ENCODE data around the gene OSGEP. TPM values are rescaled to one million over a fixed set of nuclear protein-coding genes. Genes with fewer than 3 reads are reported as not detected.

Gene OSGEP
- total RNA-seq, 1 experiment from 2014 or later, result 50.8 TPM

DNA sequence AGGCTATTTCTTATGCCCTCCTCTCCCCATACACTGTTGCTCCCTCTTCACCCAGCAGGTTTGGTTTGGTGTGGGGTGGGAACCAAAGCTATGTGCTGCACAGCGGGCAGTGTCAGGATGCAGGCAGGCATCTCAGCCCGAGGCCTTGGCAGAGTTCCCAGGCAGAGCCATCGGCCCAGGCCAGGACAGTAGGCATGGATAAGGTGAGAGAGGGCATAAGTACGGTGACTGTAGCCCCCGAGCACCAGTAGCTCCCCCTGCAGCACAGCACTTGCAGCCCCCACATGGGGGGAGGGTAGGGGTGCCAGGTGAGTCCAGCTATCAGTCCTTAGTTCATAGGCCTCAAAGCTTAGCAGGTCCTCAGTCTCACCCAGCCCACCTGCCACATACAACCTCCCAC is 25.8 kb downstream of the OSGEP start:
- H3K56ac ChIP-seq (ENCODE audit: insufficient read length, low read depth, low read length), result no peak overlapping the region
- H3K4ac ChIP-seq (ENCODE audit: low read depth, low read length), result no peak overlapping the region
- no peak overlapping the region for H3K14ac ChIP-seq (ENCODE audit: insufficient read depth, low read length)
- H3K9me3 Mint-ChIP-seq, result no peaks in the 10 kb centered on the region
- H3K27me3 Mint-ChIP-seq (ENCODE audit: low read depth), result no peaks in the 10 kb centered on the region
- no peak overlapping the region for H3K27ac ChIP-seq (ENCODE audit: insufficient read length, low read depth, low read length)
- H3K4me1 Mint-ChIP-seq, result peaks cover 10 to 11% of the 10 kb centered on the region in 2 experiments
- H3T11ph ChIP-seq (ENCODE audit: low read length), result no peak overlapping the region
- DNase-seq, result no peak
- H3K27ac Mint-ChIP-seq, result no peak overlapping the region; a peak in 1 of 7 replicates
- no peak overlapping the region for H2BK20ac ChIP-seq (ENCODE audit: low read depth, low read length, poor library complexity, severe bottlenecking)
- no peak overlapping the region for H2BK120ac ChIP-seq (ENCODE audit: low read depth, low read length, poor library complexity, severe bottlenecking)
- no peak overlapping the region for H4K91ac ChIP-seq (ENCODE audit: insufficient read length, low read depth, low read length)
- no peaks in the 10 kb centered on the region for H3K23me2 ChIP-seq (ENCODE audit: insufficient read length, low read depth, low read length, poor library complexity, severe bottlenecking)
- no peaks in the 10 kb centered on the region for H4K20me1 ChIP-seq (ENCODE audit: control insufficient read depth, insufficient read depth, insufficient read length)
- no peak overlapping the region for H2BK12ac ChIP-seq (ENCODE audit: insufficient read length, low read depth, low read length)
- no peak overlapping the region for H3K18ac ChIP-seq (ENCODE audit: insufficient read length, low read depth, low read length)
- no peaks in the 10 kb centered on the region for H3K27me3 ChIP-seq (ENCODE audit: insufficient read depth, low read length)
- no peak overlapping the region for H4K8ac ChIP-seq (replicated peaks; ENCODE audit: insufficient read length, low read depth, low read length)
- no peak overlapping the region for H3K4me2 ChIP-seq (ENCODE audit: insufficient read depth, insufficient read length, low read length)
- no peaks in the 10 kb centered on the region for H3K79me2 ChIP-seq (ENCODE audit: insufficient read depth, low read length)
- H3K23ac ChIP-seq (ENCODE audit: insufficient read length, low read depth, low read length), result no peak overlapping the region
- no peak overlapping the region for H4K5ac ChIP-seq (ENCODE audit: insufficient read length, low read depth, low read length)
- H3K36me3 Mint-ChIP-seq (ENCODE audit: insufficient read depth in 1 of 3, low read depth in 3 of 3), result no peaks in the 10 kb centered on the region
- H2BK15ac ChIP-seq (ENCODE audit: low read depth, low read length), result no peak overlapping the region
- TF ChIP-seq CTCF (conservative IDR thresholded peaks at IDR 0.05), result no peak
- H3K4me1 ChIP-seq (ENCODE audit: insufficient read depth, low read length), result peaks cover 9% of the 10 kb centered on the region; the same call in 1 of the 2 replicates
- H3K9me3 ChIP-seq (ENCODE audit: control insufficient read depth, low read depth, low read length), result no peaks in the 10 kb centered on the region
- H2BK5ac ChIP-seq (ENCODE audit: insufficient read length, low read length), result no peak overlapping the region
- H3K4me3 Mint-ChIP-seq, result no peak overlapping the region
- H2AFZ ChIP-seq (ENCODE audit: low read length), result no peak overlapping the region
- WGBS (ENCODE audit: extremely low coverage, insufficient read length, low lambda C conversion rate), result no CpG with 5 or more reads among the region's 5 CpGs
- H3K9ac ChIP-seq (ENCODE audit: extremely low read depth, insufficient read length, low read length), result no peak overlapping the region
- no peaks in the 10 kb centered on the region for H3K79me1 ChIP-seq (ENCODE audit: insufficient read depth, low read depth, low read length, poor library complexity, severe bottlenecking)
- no peak overlapping the region for H2AK5ac ChIP-seq (ENCODE audit: insufficient read length, low read length)
